Measurements from ENCODE around the gene ATP13A4.

- no peak for TF ChIP-seq CTCF (IDR thresholded peaks at IDR 0.05)
- no peak for TF ChIP-seq EP300 (IDR thresholded peaks at IDR 0.05)
These were observed 47.8 kb downstream of the ATP13A4 start for GRCh38 chr3:193506921-193507320.
